Measurements from ENCODE around the gene SPATA20.

Gene SPATA20

GRCh38 chr17:50594128-50594823 is 47.3 kb downstream of the SPATA20 start:
- no peak for TF ChIP-seq ZBTB7A (IDR thresholded peaks at IDR 0.05; ENCODE audit: low read depth)
- no peak for TF ChIP-seq CREB1 (IDR thresholded peaks at IDR 0.05; ENCODE audit: low read depth)
- TF ChIP-seq RAD21 (IDR thresholded peaks at IDR 0.05; ENCODE audit: low read depth): no peak
- no peak for TF ChIP-seq REST (IDR thresholded peaks at IDR 0.05; ENCODE audit: low read depth)
- no peak for TF ChIP-seq NFIC (IDR thresholded peaks at IDR 0.05)
- TF ChIP-seq TCF12 (IDR thresholded peaks at IDR 0.05; ENCODE audit: low read depth): no peak
- TF ChIP-seq YY1 (IDR thresholded peaks at IDR 0.05; ENCODE audit: low read depth): no peak
- no peak for TF ChIP-seq EGR1 (IDR thresholded peaks at IDR 0.05)
- no peak for TF ChIP-seq FOXM1 (IDR thresholded peaks at IDR 0.05; ENCODE audit: borderline replicate concordance, low read depth)

- TF ChIP-seq ZBTB7A (IDR thresholded peaks at IDR 0.05; ENCODE audit: low read depth) (no peak), REST (IDR thresholded peaks at IDR 0.05; ENCODE audit: low read depth) (no peak), EGR1 (IDR thresholded peaks at IDR 0.05) (no peak), MAX (IDR thresholded peaks at IDR 0.05) (no peak), CREB1 (IDR thresholded peaks at IDR 0.05; ENCODE audit: low read depth) (no peak), YY1 (IDR thresholded peaks at IDR 0.05; ENCODE audit: low read depth) (no peak), TEAD4 (IDR thresholded peaks at IDR 0.05) (no peak), CEBPB (IDR thresholded peaks at IDR 0.05) (no peak), USF1 (IDR thresholded peaks at IDR 0.05) (no peak), FOXM1 (IDR thresholded peaks at IDR 0.05; ENCODE audit: borderline replicate concordance, low read depth) (no peak), TAF1 (IDR thresholded peaks at IDR 0.05; ENCODE audit: low read depth) (no peak), RAD21 (IDR thresholded peaks at IDR 0.05; ENCODE audit: low read depth) (no peak), EP300 (IDR thresholded peaks at IDR 0.05; ENCODE audit: borderline replicate concordance) (no peak), TCF12 (IDR thresholded peaks at IDR 0.05; ENCODE audit: low read depth) (no peak)
Measured at GRCh38 chr17:50594892-50595291, 47.9 kb downstream of the SPATA20 start.

- TF ChIP-seq RAD21 (IDR thresholded peaks at IDR 0.05; ENCODE audit: low read depth): no peak
- no peak for TF ChIP-seq ZBTB7A (IDR thresholded peaks at IDR 0.05; ENCODE audit: low read depth)
- TF ChIP-seq TAF1 (IDR thresholded peaks at IDR 0.05; ENCODE audit: low read depth): no peak
- no peak for TF ChIP-seq FOXM1 (IDR thresholded peaks at IDR 0.05; ENCODE audit: borderline replicate concordance, low read depth)
- no peak for TF ChIP-seq EGR1 (IDR thresholded peaks at IDR 0.05)
Measured at GRCh38 chr17:50596191-50597037, 49.4 kb downstream of the SPATA20 start.

GRCh38 chr17:50598487-50598886 is 51.5 kb downstream of the SPATA20 start:
- no peak for TF ChIP-seq EP300 (IDR thresholded peaks at IDR 0.05; ENCODE audit: borderline replicate concordance)
- no peak for TF ChIP-seq TCF12 (IDR thresholded peaks at IDR 0.05; ENCODE audit: low read depth)
- TF ChIP-seq REST (IDR thresholded peaks at IDR 0.05; ENCODE audit: low read depth): no peak
- no peak for TF ChIP-seq CEBPB (IDR thresholded peaks at IDR 0.05)
- no peak for TF ChIP-seq USF1 (IDR thresholded peaks at IDR 0.05)
- TF ChIP-seq MAX (IDR thresholded peaks at IDR 0.05): no peak
- TF ChIP-seq TEAD4 (IDR thresholded peaks at IDR 0.05): no peak
- TF ChIP-seq CREB1 (IDR thresholded peaks at IDR 0.05; ENCODE audit: low read depth): no peak
- TF ChIP-seq YY1 (IDR thresholded peaks at IDR 0.05; ENCODE audit: low read depth): no peak
- no peak for TF ChIP-seq TAF1 (IDR thresholded peaks at IDR 0.05; ENCODE audit: low read depth)
